AG04449 (cell line): ENCODE measurements around the gene ABHD12.

Experiments used
- CTCF ChIA-PET: fragments of 350-600 bp; formaldehyde crosslinking; extraction: SDS; loops from one replicate; lab custom pipeline; 2021; ENCODE audit warnings: antibody characterized with exemption; lab: Yijun Ruan, JAX
- POLR2A ChIA-PET: fragments of 400-600, 350-600 bp; formaldehyde crosslinking; extraction: SDS; loops from one replicate; lab custom pipeline; 2020; ENCODE audit warnings: antibody characterized with exemption, inconsistent platforms; lab: Yijun Ruan, JAX
- DNase-seq: peaks from one replicate; pipeline ENCODE4 v3.0.0-alpha.2; 2010; ENCODE audit warnings: low read depth, low spot score
- H3K4me3 ChIP-seq: 2 replicates; pipeline ENCODE4 v1.5.1; 2011; ENCODE audit warnings: low read depth, mild to moderate bottlenecking, control low read depth, low read length
- TF ChIP-seq, protein P1 (sequence below): IDR thresholded peaks from one replicate; pipeline ENCODE4 v1.5.1; 2011; ENCODE audit warnings: mild to moderate bottlenecking, moderate library complexity, low read length, control low read depth, inconsistent platforms; ENCODE audit not compliant: insufficient read depth; ENCODE audit errors: missing control alignments

ABHD12 gene

DNA sequence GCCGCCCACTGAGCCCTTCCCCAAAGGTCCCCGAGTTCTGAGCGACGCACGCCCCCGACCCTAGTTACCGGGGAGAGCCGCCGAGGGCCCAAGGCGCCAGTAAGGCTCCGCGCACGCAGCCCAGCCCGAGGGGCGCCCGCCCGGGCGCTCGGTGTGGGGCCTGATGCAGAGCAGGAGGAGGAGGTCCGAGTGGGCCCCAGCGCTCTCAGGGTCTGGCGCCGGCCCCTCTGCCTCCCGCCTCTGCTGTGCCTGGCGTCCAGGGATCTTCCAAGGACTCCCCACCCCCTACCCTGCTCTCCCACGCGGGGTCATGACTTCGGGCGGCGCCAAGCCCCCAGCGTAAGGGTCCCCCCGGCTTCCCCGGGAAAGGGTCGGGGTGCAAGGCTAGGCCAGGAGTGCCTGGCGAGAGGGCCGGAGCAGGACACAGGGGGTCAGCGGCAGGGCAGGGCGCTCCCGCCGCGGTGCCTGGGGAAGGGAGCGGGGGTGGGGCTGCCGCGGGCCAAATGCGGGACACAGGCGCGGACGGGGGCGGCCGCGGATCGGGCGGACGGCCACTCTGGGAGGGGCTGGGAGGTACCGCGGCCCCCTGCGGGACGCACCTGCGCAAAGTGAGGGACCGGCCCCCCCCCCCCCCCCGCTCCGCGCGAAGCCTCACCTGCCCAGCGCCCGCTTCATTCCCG lies 637 bp downstream of the ABHD12 start:
- POLR2A ChIA-PET: no interaction called here
- H3K4me3 ChIP-seq: peak overlapping the region; percentile 83
- TF ChIP-seq, protein P1, sequence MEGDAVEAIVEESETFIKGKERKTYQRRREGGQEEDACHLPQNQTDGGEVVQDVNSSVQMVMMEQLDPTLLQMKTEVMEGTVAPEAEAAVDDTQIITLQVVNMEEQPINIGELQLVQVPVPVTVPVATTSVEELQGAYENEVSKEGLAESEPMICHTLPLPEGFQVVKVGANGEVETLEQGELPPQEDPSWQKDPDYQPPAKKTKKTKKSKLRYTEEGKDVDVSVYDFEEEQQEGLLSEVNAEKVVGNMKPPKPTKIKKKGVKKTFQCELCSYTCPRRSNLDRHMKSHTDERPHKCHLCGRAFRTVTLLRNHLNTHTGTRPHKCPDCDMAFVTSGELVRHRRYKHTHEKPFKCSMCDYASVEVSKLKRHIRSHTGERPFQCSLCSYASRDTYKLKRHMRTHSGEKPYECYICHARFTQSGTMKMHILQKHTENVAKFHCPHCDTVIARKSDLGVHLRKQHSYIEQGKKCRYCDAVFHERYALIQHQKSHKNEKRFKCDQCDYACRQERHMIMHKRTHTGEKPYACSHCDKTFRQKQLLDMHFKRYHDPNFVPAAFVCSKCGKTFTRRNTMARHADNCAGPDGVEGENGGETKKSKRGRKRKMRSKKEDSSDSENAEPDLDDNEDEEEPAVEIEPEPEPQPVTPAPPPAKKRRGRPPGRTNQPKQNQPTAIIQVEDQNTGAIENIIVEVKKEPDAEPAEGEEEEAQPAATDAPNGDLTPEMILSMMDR: no peak
- CTCF ChIA-PET: no interaction called here
- DNase-seq: no peak

DNA sequence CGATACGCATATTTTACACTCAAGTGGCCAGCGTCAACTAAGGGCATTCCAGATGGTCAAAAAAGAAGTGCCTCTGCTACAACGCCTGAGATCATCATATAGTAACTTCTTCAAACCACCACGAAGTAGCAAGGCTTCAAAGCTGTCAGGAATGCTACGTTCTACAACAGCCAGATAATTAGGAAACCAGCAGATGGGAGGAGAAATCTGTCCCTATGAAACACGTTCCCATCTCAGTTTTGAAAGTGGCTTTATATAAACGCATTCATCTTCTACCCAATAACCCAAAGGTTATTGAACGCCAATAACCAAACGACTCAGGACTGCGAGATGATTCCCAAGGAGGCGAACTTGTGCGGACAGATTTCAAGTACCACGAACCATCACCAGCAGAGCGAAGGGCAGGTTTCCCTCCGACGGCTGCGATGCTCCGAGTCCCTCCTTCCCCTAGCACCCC lies 1.2 kb downstream of the ABHD12 start:
- TF ChIP-seq, protein P1: no peak
- DNase-seq: no peak
- POLR2A ChIA-PET: interaction anchor here (0.6 kb wide), 1 partner anchor 80 kb away, joined by 3 read pairs; no protein-coding TSS in a partner anchor
- CTCF ChIA-PET: no interaction called here
- peak overlapping the region; percentile 83 for H3K4me3 ChIP-seq

DNA sequence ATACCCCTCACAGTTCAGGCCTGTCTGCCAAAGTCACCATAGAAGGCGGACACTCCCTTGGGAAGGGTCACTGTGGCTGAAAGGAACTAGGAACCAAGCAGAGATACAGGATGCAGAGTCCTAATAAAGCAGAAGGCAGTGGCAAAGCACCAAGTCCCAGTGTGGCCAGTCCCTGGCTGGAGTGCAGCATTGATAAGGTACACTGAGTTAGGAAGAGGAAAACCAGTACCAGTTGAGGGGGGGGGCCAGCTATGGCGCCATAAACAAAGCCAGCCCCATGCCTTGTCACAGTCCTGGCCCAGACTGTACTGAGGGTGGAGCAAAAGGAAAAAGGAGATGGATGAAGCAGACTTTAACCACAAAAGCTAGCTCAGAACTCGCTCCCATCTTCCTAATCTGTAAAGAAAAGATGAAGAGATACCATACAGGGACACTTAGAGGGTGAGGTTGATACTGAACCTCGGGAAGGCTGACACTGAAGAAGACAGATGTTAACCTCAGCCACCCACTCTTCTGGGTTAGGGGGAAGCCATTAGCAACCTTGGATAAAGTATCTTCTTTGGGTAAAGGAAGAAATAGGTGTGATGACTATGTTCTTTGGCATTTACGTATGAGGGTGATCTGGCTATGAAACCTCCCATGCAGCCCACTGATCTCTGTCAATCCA lies 7.8 kb downstream of the ABHD12 start:
- no peak overlapping the region for H3K4me3 ChIP-seq
- POLR2A ChIA-PET: no interaction called here
- CTCF ChIA-PET: interaction anchor here (1.4 kb wide), 1 partner anchor 11 kb away, joined by 4 read pairs; no protein-coding TSS in a partner anchor
- TF ChIP-seq, protein P1: no peak
- no peak for DNase-seq

DNA sequence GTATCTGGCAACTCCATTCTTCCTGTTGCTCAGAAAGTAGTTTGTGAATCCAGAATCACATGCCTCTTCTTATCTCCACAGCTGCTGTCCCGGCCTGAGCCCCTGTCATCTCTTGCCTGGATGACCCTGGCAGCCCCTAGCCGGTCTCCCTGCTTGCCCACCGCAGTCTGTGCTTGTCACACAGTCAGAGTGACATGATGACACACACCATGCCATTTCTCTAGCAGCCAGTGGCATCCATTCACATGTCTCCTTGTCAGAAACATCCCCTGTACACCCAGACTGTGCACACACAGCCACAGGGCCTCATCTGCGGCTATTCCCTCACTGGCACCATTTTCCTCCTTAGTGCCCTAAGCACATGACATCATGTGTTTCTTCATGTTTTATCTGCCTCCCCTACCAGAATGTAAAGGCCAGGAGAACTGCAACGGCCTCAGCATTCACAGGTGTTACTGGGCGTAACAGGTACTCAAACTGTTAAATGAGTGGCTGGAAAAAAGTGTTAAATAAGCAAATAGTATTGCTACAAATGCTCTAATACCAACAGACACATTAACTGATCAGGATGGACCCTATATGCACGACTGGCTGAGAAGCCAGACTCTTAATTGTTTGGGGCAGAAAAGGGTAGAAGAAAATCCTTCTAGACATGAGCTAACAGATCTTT lies 9.6 kb downstream of the ABHD12 start:
- ChIA-PET POLR2A (no interaction called here), CTCF (interaction anchor here (1.1 kb wide), 1 partner anchor 17 kb away, joined by 3 read pairs; no protein-coding TSS in a partner anchor)
- H3K4me3 ChIP-seq: no peak overlapping the region
- no peak for DNase-seq
- TF ChIP-seq, protein P1: no peak

DNA sequence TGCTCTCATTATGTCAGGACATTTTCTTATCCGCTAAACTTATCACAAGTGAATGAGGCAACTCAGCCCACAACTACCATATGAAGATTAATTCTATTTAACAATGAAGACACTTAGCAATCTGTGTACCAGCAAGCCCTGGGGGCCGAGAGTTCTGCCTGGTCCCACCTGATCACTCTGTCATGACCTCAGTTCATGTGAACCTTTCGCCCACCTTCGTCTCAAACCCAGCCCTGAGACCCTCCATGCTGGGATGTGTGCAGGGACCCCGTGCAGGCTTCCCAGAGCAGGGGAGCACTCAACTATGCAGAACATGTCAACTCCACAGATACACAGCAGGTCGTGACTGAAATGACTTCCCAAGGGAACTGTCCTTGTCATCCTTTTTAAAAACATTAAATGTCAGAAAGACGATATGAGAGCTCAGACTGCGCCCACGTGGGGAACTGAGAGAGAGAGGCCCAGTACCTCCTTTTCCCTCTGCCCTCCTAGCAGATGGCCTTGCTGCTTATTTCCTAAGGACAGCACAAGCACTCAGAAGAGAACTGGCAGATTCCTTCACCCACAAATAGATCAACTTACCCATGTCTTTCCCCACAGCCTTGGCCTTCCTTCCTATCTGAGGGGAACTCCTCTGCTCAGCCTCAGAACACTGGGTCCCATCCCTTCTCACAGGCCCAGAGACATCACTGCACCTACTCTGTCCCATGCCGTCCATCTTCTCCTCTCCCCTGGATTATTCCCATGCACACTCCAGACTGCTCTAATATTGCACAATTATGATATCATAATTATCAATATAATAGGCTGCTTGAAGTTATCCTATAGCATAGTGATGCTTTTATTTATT lies 11.5 kb downstream of the ABHD12 start:
- TF ChIP-seq, protein P1: no peak
- DNase-seq: no peak
- ChIA-PET POLR2A (no interaction called here), CTCF (no interaction called here)
- H3K4me3 ChIP-seq: no peak overlapping the region
